ENCODE measurements around the gene ST7.

Gene ST7

DNA sequence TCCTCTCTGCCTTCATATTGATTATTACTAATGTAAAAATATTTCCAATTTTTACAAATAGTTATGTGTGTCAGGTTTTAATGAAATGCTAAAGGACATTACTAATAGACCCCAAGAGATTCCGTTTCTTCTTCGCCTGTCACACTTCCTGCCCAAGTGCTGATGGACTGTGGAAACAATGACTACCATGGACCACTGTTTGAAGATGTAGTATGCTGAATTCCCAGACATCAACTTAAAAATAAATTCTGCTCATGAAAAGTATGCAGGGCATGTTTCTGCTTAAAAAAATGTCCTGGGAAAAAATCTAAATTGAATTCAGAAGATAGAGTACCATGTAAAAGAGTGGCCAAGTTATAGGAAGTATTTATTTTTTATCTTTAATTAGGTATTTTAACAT is 52.1 kb downstream of the ST7 start:
- TF ChIP-seq ZNF274 (IDR thresholded peaks at IDR 0.05; ENCODE audit: low read depth, low read length) = no peak

DNA sequence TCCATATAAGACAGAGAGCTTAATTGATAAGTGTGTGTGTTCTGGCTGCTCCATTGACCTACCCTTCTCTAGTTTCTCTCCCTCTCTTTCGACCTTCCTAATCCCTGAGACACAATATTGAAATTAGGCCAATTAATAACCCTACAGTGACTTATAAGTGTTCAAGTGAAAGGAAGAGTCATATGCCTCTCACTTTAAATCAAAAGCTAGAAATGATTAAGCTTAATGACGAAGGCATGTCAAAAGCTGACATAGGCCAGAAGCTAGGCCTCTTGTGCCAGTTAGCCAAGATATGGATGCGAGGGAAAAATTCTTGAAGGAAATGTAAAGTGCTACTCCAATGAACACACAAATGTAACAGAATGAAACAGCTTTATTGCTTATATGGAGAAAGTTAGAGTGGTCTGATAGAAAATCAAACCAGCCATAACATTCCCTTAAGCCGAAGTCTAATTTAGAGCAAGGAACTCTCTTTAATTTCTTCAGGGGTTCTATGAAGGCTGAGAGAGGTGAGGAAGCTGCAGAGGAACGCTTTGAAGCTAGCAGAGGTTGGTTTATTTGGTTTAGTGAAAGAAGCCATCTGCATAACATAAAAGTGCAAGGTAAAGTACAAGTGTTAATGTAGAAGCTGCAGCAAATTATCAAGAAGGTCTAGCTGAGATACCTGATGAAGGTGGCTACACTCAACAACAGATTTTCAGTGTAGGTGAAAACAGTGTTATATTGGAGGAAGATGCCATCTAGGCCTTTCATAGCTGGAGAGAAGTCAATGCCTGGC is 53.8 kb downstream of the ST7 start:
- no peak for TF ChIP-seq ZNF274 (IDR thresholded peaks at IDR 0.05; ENCODE audit: low read depth, low read length)
- H3K4me3 ChIP-seq (ENCODE audit: low read length) = no peak overlapping the region

More for the DNA sequence above, 52.1 kb downstream of the ST7 start:
- H3K4me3 ChIP-seq (ENCODE audit: low read length) = no peak overlapping the region

DNA sequence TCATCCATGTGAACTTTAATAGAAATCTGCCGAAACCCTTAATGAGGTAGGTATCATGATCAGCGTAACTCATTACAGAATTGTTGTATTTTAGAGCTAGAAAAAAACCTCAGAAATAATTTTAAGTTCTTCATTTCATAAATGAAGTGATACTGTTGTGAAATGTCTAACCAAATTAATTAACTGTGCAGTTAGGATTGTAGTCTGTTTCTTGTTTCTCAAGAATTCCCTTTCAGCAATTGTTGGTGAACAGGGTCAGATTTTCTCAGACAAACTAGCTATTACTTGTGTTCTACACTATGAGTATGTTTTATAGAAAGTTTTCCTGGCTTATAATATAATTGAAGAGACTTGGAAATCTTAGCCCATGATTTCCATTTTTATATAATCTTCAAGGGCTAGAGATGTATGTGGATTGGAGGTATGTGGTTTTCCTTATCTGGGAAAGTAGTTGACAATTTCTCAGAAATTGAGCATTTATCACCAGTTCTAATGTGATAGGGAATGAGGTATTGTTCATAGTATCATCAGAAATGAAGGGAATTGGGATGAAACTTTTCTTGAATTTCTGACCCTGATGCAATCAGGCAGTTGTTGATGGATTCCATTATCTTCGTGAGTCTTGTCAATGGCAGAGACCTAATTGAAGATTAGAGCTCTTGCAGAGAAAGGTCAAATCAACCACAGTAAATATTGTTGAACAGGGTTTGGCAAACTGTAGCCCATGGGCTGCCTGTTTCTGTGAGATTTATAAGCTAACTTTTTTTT is 55.0 kb downstream of the ST7 start:
- no peak for TF ChIP-seq ZNF274 (IDR thresholded peaks at IDR 0.05; ENCODE audit: low read depth, low read length)
- H3K4me3 ChIP-seq (ENCODE audit: low read length) = no peak overlapping the region

DNA sequence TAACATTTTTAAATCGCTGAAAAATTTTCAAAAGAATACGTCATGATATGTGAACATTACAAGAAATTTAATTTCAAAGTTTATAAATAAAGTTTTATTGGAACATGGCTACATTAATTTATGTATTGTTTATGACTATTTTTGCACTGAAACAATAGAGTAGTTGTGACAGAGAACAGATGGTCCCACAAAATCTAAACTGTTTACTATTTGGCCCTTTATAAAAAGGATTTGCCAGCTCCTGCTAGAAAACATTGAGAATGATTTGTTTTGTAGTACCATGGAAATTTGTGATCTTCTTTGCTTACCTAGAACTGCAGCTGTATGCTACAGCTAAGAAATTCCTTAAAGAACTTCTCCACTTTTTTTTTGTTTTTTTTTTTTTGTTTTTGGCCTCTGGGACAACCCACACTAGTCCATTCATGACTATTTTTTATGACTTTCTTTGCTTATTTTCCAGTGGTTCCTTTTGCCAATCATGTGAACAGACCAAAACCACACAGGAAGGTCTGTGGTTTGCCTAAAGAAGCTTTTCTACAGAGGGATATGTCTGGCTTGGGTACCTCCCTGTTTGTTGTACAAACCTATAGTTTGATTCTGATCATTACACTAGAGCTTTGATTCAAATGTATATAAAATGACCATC is 55.7 kb downstream of the ST7 start:
- no peak for TF ChIP-seq ZNF274 (IDR thresholded peaks at IDR 0.05; ENCODE audit: low read depth, low read length)
- H3K4me3 ChIP-seq (ENCODE audit: low read length) = no peak overlapping the region

DNA sequence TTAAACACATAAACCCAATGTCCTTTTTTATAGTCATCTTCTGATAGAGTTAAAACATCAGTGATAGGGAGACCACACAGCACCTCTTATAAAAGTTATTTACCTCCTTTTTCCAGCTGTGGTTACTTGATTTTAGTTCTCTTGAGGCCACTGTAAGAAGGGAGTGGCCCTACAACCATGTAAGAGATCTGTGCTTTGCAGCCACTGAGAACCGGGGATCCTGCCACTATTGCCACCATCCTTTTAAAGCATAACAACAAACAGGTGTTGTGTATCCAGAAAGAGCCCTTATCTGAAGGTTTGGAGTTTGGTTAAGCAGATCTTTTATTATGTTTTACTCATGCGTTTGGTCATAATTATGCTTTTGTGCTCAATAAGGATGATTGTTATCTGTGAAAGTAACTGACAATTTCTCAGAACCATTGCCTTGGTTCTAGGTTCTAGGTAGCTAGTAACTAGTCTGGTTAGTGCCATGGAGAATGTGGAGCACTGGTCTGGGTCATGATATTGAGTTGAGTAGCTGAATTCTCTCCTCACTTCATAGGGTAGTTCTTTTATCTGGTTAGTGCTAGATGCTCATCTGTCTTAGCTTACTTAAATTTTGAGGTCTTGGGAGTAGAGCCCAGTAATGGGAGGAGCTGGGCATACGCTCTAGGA is 56.5 kb downstream of the ST7 start:
- TF ChIP-seq ZNF274 (IDR thresholded peaks at IDR 0.05; ENCODE audit: low read depth, low read length) = no peak
- no peak overlapping the region; the same call in 1 of the 2 replicates for H3K4me3 ChIP-seq (ENCODE audit: low read length)

DNA sequence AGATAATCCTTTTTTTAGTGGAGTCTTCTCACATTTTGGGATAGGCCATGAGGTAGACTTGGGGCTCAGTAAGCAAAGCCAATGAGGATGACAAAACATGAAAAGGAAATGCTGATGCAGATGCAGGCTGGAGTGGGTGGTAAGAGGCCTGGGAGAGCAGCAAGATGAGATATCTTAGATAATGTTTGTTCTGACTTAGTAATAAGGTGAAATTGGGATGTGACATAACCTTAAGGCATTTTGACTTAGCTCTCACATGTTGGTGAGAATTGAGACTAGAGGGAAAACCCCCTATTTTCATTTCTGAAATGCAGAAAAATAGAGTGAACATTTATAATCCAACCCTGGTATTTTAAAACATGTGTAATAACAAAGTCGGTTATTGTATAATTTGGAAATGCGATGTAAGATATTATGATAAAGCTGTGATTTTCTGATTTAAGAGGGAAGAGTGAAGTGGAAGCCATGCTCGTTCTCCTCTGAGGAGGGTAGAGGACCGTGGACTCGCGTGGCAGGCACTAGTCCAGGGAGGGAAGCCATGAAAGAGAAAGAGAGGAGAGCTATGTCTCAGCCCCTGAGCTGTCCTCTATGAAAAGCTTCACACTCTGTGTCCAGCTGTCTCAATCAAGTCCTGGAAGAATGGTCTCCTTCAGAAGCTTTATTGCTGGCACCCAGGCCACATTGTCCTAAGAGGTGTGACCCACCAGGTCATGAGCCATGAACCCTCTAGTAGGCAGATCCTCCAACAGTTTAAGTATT is 57.3 kb downstream of the ST7 start:
- peak overlapping the region; percentile 23; the same call in 1 of the 2 replicates for H3K4me3 ChIP-seq (ENCODE audit: low read length)
- TF ChIP-seq ZNF274 (IDR thresholded peaks at IDR 0.05; ENCODE audit: low read depth, low read length) = no peak

DNA sequence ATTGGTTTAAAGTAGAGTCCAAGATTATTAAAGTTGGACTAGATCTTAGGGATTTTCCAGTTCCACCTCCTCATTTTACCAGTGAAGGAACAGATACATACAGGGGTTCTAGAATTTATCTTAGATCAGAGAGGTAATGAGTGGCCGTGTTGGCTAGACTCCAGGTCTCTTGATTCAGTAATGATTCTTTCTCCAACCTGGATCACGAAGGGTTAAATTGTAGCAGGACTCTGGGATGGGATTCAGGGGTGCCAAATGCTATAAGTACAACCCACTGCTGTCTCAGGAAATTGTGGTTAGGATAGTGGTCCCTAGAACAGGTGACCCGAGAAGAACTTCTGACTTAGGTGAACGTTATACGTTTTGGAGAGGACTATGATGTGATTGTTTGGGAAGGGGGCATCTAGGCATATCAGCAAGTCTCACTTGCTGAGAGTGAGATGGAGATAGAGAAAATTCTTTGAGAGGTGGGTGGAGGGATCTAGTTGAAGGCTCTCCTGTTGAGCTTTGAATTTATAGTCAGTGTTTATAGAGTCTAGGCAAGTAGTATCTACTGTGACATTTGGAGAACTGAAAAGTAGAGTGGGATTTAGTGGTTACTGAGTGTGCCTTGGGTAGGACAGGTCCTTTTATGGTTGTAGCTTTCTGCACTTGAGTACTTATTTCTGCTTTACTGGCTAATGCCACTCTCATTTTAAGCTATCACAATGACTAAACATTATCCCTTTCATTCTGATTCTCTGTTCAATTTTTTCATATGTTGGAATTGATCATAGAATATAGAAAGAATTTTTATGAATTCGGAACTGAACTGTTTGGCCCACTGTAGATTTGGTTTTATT is 58.3 kb downstream of the ST7 start:
- peak overlapping the region; percentile 23 for H3K4me3 ChIP-seq (ENCODE audit: low read length)
- no peak for TF ChIP-seq ZNF274 (IDR thresholded peaks at IDR 0.05; ENCODE audit: low read depth, low read length)

DNA sequence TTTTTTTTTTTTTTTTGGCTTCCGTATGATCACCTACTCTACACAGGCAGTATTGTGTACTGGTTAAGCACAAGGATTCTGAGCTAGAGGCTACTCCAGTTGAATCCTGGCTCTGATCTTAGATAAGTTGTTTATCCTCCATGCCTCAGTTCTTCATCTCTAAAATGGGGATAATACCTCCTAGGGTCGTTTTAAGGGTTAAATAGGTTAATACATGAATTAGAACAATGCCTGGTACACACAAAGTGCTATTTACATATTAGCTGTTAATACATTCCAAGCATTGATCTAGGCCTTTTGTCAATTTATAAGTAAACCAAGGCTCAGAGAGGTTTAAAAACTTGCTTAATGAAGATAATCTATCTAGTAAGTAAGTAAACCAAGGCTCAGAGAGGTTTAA is 59.0 kb downstream of the ST7 start:
- no peak for TF ChIP-seq ZNF274 (IDR thresholded peaks at IDR 0.05; ENCODE audit: low read depth, low read length)
- no peak overlapping the region; the same call in 1 of the 2 replicates for H3K4me3 ChIP-seq (ENCODE audit: low read length)

DNA sequence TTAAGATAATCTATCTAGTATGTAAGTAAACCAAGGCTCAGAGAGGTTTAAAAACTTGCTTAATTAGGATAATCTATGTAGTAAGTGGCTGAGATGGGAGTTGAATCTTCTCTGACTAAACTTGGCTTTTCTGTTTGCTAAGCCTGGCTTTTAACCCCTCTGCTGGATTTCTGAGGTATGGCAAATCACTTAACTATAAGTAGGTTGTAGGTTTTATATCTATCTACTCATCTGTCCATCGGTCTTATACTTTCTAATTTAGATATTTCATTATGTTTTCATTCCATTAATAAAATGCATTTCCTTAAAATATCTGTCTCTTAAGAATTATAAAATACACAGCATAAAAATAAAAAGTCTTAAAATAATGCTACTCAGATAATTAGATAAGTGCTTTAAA is 59.4 kb downstream of the ST7 start:
- TF ChIP-seq ZNF274 (IDR thresholded peaks at IDR 0.05; ENCODE audit: low read depth, low read length) = no peak
- no peak overlapping the region for H3K4me3 ChIP-seq (ENCODE audit: low read length)

DNA sequence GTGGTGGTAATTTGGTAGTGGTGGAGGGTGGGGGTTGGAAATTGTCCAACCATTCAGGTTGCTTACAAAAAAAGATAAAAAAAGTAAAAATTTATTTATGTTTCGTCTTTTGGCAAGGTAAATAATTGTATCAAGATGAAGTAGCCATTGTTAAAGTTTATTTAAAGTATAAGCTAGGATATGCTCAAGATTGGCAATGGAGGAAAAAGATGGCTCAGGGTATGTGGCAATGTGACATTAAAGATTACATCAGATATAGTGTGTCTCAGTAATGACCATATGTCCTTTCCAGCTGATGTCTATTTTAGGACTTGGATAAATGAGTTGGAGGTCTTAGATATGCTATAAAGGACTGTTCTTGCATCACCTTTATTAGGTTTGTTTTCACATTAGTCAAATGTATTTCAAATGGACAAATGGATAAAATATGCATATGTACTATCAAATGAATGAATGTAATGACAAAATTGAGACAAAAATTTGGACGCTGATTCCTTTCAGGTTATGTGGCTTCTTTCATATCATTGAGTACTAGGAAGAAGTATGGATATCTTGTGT is 60.9 kb downstream of the ST7 start:
- no peak for TF ChIP-seq ZNF274 (IDR thresholded peaks at IDR 0.05; ENCODE audit: low read depth, low read length)
- H3K4me3 ChIP-seq (ENCODE audit: low read length) = no peak overlapping the region; the same call in 1 of the 2 replicates

DNA sequence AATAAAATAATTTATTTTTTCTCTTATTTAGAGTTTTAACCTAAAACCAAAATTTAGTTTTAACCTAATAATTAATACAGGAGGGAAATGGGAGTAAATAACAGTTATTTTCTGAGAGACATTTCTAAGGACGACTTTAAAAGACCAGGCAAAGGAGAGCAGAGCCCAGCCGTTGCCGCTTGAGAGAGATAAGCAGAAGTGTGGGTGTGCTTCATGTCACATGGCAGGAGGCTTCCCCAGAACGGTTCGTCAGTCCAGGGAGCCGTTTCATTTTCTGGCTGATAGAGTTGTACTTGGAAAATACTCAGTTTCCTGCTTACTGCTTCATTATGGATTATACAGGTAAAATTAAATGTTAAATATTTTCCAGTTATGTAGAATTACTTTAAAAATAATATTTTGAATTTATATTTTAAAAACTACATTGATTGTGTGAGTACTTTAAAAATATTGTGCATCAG is 61.4 kb downstream of the ST7 start:
- H3K4me3 ChIP-seq (ENCODE audit: low read length) = peak overlapping the region; percentile 62
- no peak for TF ChIP-seq ZNF274 (IDR thresholded peaks at IDR 0.05; ENCODE audit: low read depth, low read length)
